Measurements from ENCODE around the gene LRIG1.

Gene LRIG1

GRCh38 chr3:66401157-66401550, 99.7 kb downstream of the LRIG1 start:
- Histone ChIP-seq H3K27me3 (replicated peaks in 2 of 5; ENCODE audit: control insufficient read depth in 4 of 5, insufficient read depth in 5 of 5, low read length in 4 of 5) (no peaks in the 10 kb centered on the region), H3K4me1 (ENCODE audit: control extremely low read depth in 1 of 4, control insufficient read depth in 4 of 4, insufficient read depth in 4 of 4, low read length in 3 of 4) (no peaks in the 10 kb centered on the region), H3K36me3 (ENCODE audit: control insufficient read depth in 4 of 4, insufficient read depth in 4 of 4, low read length in 3 of 4) (peaks cover 0 to 31% (median 5%) of the 10 kb centered on the region in 4 experiments), H3K4me3 (ENCODE audit: control insufficient read depth in 1 of 7, extremely low read depth in 1 of 7, insufficient read depth in 4 of 7, low read depth in 2 of 7, low read length in 6 of 7) (no peak overlapping the region), H3K9me3 (ENCODE audit: control extremely low read depth in 1 of 5, control insufficient read depth in 4 of 5, insufficient read depth in 2 of 5, low read depth in 1 of 5, low read length in 4 of 5) (no peaks in the 10 kb centered on the region), H3K27ac (ENCODE audit: insufficient read depth in 1 of 2, low read depth in 1 of 2, low read length in 2 of 2, poor library complexity in 1 of 2, severe bottlenecking in 2 of 2) (no peak overlapping the region)
- WGBS (ENCODE audit: insufficient coverage), result 97% methylated on average over 7 of the region's 10 CpGs
- no peak for DNase-seq
- CTCF ChIA-PET, result interaction anchor here (0.9 to 1.2 kb wide), 4 partner anchors 33 to 421 kb away, joined by 3 to 6 read pairs (median 4); no protein-coding TSS in a partner anchor
- POLR2A ChIA-PET, result no interaction called here

DNA sequence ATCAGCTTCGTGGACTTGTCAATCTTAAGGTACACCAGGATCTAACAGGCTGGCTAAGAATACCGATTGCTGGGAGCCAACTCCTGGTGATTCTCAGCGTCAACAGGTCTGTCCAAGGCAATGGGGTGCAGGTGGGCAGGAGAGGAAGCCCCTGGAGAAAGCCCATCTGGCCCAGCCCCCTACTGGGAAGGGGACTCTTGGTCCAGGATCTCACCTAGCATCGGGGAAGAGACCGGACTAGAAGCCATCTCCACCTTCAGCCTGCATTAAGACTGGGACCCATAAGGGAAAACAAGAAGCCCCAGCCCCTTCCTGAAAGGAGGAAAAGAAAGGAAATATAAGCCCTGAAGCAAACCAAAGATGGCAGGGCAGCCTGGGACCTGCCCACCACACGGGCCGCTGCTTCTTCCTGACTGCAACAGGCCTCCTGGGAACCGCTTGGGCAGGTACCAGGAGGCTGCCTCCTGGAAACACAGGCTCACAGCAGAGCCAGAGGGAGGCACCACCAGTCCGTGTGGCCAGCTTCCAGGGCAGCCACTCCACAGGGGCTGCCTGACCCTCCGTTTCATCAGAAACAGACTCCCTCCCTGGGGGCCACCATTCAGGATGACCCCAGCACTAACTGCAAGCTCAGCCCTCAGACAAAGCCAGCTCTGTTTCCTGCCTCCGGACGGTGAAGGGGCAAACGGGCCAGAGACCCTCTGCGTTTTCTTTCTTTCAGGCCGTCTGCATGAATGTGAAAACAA, 100.2 kb downstream of the LRIG1 start:
- 96% methylated on average over 13 of the region's 15 CpGs for WGBS (ENCODE audit: insufficient coverage)
- Histone ChIP-seq H3K27me3 (replicated peaks in 2 of 5; ENCODE audit: control insufficient read depth in 4 of 5, insufficient read depth in 5 of 5, low read length in 4 of 5) (no peaks in the 10 kb centered on the region), H3K27ac (ENCODE audit: insufficient read depth in 1 of 2, low read depth in 1 of 2, low read length in 2 of 2, poor library complexity in 1 of 2, severe bottlenecking in 2 of 2) (no peak overlapping the region), H3K4me1 (ENCODE audit: control extremely low read depth in 1 of 4, control insufficient read depth in 4 of 4, insufficient read depth in 4 of 4, low read length in 3 of 4) (no peaks in the 10 kb centered on the region), H3K4me3 (ENCODE audit: control insufficient read depth in 1 of 7, extremely low read depth in 1 of 7, insufficient read depth in 4 of 7, low read depth in 2 of 7, low read length in 6 of 7) (no peak overlapping the region), H3K36me3 (ENCODE audit: control insufficient read depth in 4 of 4, insufficient read depth in 4 of 4, low read length in 3 of 4) (peaks cover 0 to 32% (median 5%) of the 10 kb centered on the region in 4 experiments), H3K9me3 (ENCODE audit: control extremely low read depth in 1 of 5, control insufficient read depth in 4 of 5, insufficient read depth in 2 of 5, low read depth in 1 of 5, low read length in 4 of 5) (no peaks in the 10 kb centered on the region)
- POLR2A ChIA-PET, result no interaction called here
- DNase-seq, result no peak
- CTCF ChIA-PET, result interaction anchor here (1.0 to 1.4 kb wide), 4 partner anchors 8 to 418 kb away, joined by 3 to 6 read pairs (median 4); no protein-coding TSS in a partner anchor

DNA sequence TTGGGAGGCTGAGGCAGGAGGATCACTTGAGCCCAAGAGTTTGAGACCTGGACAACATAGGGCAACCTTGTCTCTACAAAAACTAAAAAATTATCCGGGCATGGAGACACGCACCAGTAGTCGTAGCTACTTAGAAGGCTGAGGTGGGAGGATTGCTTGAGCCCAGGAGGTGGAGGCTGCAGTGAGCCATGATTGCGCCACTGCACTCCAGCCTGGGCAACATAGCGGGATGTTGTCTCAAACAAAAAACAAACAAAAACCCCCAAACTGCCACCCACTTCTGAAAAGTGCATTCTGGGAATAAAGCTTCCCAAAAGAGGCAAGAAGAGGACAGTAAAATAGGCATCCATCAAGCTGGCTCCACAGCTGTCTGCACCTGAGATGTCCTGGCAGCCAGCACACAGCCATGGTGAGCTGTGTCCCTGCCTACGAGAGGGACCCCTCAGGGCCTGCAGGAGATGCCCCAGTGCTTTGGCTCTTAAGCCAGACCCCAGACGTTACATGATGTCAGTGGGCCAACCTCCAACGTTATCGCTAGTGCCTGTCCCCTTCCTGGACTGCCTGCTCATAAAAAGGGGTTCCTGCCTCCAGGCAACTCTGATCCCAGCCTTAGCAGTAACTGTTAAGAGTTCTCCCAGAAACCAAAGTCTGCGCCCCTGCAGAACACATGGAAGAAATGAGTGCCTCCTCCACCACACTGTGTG, 101.1 kb downstream of the LRIG1 start:
- ChIA-PET POLR2A (no interaction called here), CTCF (interaction anchor here (1.4 kb wide), 1 partner anchor 9 kb away, joined by 5 read pairs; no protein-coding TSS in a partner anchor)
- H3K27me3 ChIP-seq (replicated peaks in 2 of 5; ENCODE audit: control insufficient read depth in 4 of 5, insufficient read depth in 5 of 5, low read length in 4 of 5), result no peaks in the 10 kb centered on the region
- no peak overlapping the region for H3K4me3 ChIP-seq (ENCODE audit: control insufficient read depth in 1 of 7, extremely low read depth in 1 of 7, insufficient read depth in 4 of 7, low read depth in 2 of 7, low read length in 6 of 7)
- WGBS (ENCODE audit: insufficient coverage), result 96% methylated on average over 4 of the region's 10 CpGs
- H3K9me3 ChIP-seq (ENCODE audit: control extremely low read depth in 1 of 5, control insufficient read depth in 4 of 5, insufficient read depth in 2 of 5, low read depth in 1 of 5, low read length in 4 of 5), result no peaks in the 10 kb centered on the region
- DNase-seq, result no peak
- no peaks in the 10 kb centered on the region for H3K4me1 ChIP-seq (ENCODE audit: control extremely low read depth in 1 of 4, control insufficient read depth in 4 of 4, insufficient read depth in 4 of 4, low read length in 3 of 4)
- no peak overlapping the region for H3K27ac ChIP-seq (ENCODE audit: insufficient read depth in 1 of 2, low read depth in 1 of 2, low read length in 2 of 2, poor library complexity in 1 of 2, severe bottlenecking in 2 of 2)
- H3K36me3 ChIP-seq (ENCODE audit: control insufficient read depth in 4 of 4, insufficient read depth in 4 of 4, low read length in 3 of 4), result peaks cover 0 to 26% (median 5%) of the 10 kb centered on the region in 4 experiments

- peaks cover 0 to 3% (median 1%) of the 10 kb centered on the region in 4 experiments for H3K4me1 ChIP-seq (ENCODE audit: control extremely low read depth in 1 of 4, control insufficient read depth in 4 of 4, insufficient read depth in 4 of 4, low read length in 3 of 4)
- POLR2A ChIA-PET, result no interaction called here
- no peak overlapping the region for H3K4me3 ChIP-seq (ENCODE audit: control insufficient read depth in 1 of 7, extremely low read depth in 1 of 7, insufficient read depth in 4 of 7, low read depth in 2 of 7, low read length in 6 of 7)
- WGBS (ENCODE audit: insufficient coverage), result 100% methylated on average over 7 of the region's 9 CpGs
- no peaks in the 10 kb centered on the region for H3K27me3 ChIP-seq (replicated peaks in 2 of 5; ENCODE audit: control insufficient read depth in 4 of 5, insufficient read depth in 5 of 5, low read length in 4 of 5)
- H3K9me3 ChIP-seq (ENCODE audit: control extremely low read depth in 1 of 5, control insufficient read depth in 4 of 5, insufficient read depth in 2 of 5, low read depth in 1 of 5, low read length in 4 of 5), result no peaks in the 10 kb centered on the region
- no peak overlapping the region for H3K27ac ChIP-seq (ENCODE audit: insufficient read depth in 1 of 2, low read depth in 1 of 2, low read length in 2 of 2, poor library complexity in 1 of 2, severe bottlenecking in 2 of 2)
- CTCF ChIA-PET, result interaction anchor here (1.0 to 2.6 kb wide), 2 partner anchors 9 to 20 kb away, joined by 3 to 10 read pairs; no protein-coding TSS in a partner anchor
- peaks cover 0 to 23% (median 3%) of the 10 kb centered on the region in 4 experiments for H3K36me3 ChIP-seq (ENCODE audit: control insufficient read depth in 4 of 4, insufficient read depth in 4 of 4, low read length in 3 of 4)
- DNase-seq, result no peak
Observed at GRCh38 chr3:66398228-66399025, 102.4 kb downstream of the LRIG1 start.

- no peaks in the 10 kb centered on the region for H3K9me3 ChIP-seq (ENCODE audit: control extremely low read depth in 1 of 5, control insufficient read depth in 4 of 5, insufficient read depth in 2 of 5, low read depth in 1 of 5, low read length in 4 of 5)
- peaks cover 0 to 3% (median 1%) of the 10 kb centered on the region in 4 experiments for H3K4me1 ChIP-seq (ENCODE audit: control extremely low read depth in 1 of 4, control insufficient read depth in 4 of 4, insufficient read depth in 4 of 4, low read length in 3 of 4)
- H3K27ac ChIP-seq (ENCODE audit: insufficient read depth in 1 of 2, low read depth in 1 of 2, low read length in 2 of 2, poor library complexity in 1 of 2, severe bottlenecking in 2 of 2), result no peak overlapping the region
- DNase-seq, result no peak
- ChIA-PET POLR2A (no interaction called here), CTCF (interaction anchor here (0.6 to 2.6 kb wide), 3 partner anchors 10 to 20 kb away, joined by 3 to 10 read pairs (median 3); no protein-coding TSS in a partner anchor)
- H3K36me3 ChIP-seq (ENCODE audit: control insufficient read depth in 4 of 4, insufficient read depth in 4 of 4, low read length in 3 of 4), result peaks cover 0 to 24% (median 3%) of the 10 kb centered on the region in 4 experiments
- H3K27me3 ChIP-seq (replicated peaks in 2 of 5; ENCODE audit: control insufficient read depth in 4 of 5, insufficient read depth in 5 of 5, low read length in 4 of 5), result no peaks in the 10 kb centered on the region
- 100% methylated on average over 2 of the region's 2 CpGs for WGBS (ENCODE audit: insufficient coverage)
- H3K4me3 ChIP-seq (ENCODE audit: control insufficient read depth in 1 of 7, extremely low read depth in 1 of 7, insufficient read depth in 4 of 7, low read depth in 2 of 7, low read length in 6 of 7), result no peak overlapping the region
Observed at GRCh38 chr3:66397745-66398144, 103.1 kb downstream of the LRIG1 start.

GRCh38 chr3:66396888-66397287, 103.9 kb downstream of the LRIG1 start:
- WGBS (ENCODE audit: insufficient coverage), result 97% methylated on average over 8 of the region's 9 CpGs
- POLR2A ChIA-PET, result no interaction called here
- CTCF ChIA-PET, result interaction anchor here (2.6 kb wide), 1 partner anchor 11 kb away, joined by 10 read pairs; no protein-coding TSS in a partner anchor

More at GRCh38 chr3:66396888-66397287, 103.9 kb downstream of the LRIG1 start:
- peaks cover 0 to 3% (median 1%) of the 10 kb centered on the region in 4 experiments for H3K4me1 ChIP-seq (ENCODE audit: control extremely low read depth in 1 of 4, control insufficient read depth in 4 of 4, insufficient read depth in 4 of 4, low read length in 3 of 4)
- no peak for DNase-seq
- H3K27me3 ChIP-seq (replicated peaks in 2 of 5; ENCODE audit: control insufficient read depth in 4 of 5, insufficient read depth in 5 of 5, low read length in 4 of 5), result no peaks in the 10 kb centered on the region
- no peaks in the 10 kb centered on the region for H3K9me3 ChIP-seq (ENCODE audit: control extremely low read depth in 1 of 5, control insufficient read depth in 4 of 5, insufficient read depth in 2 of 5, low read depth in 1 of 5, low read length in 4 of 5)
- peaks cover 0 to 26% (median 4%) of the 10 kb centered on the region in 4 experiments for H3K36me3 ChIP-seq (ENCODE audit: control insufficient read depth in 4 of 4, insufficient read depth in 4 of 4, low read length in 3 of 4)
- H3K27ac ChIP-seq (ENCODE audit: insufficient read depth in 1 of 2, low read depth in 1 of 2, low read length in 2 of 2, poor library complexity in 1 of 2, severe bottlenecking in 2 of 2), result no peak overlapping the region
- H3K4me3 ChIP-seq (ENCODE audit: control insufficient read depth in 1 of 7, extremely low read depth in 1 of 7, insufficient read depth in 4 of 7, low read depth in 2 of 7, low read length in 6 of 7), result no peak overlapping the region
